Globus pallidus (tissue), 1 donor: ENCODE data around the gene SSC5D.
"Not testable (repeated sequence)": the region's sequence is repeated elsewhere in the genome, so short reads cannot be mapped to it uniquely, and the experiment has no call there.

Experiments
- DNase-seq: peaks from one replicate; pipeline ENCODE4 v3.0.0-alpha.2; 2015; ENCODE audit warnings: low spot score

Gene SSC5D

GRCh38 chr19:55486971-55487923, 989 bp upstream of the SSC5D start:
- DNase-seq: no peak

- DNase-seq: no peak
Observed at GRCh38 chr19:55488986-55489710, 912 bp downstream of the SSC5D start.

GRCh38 chr19:55489711-55490477, 1.7 kb downstream of the SSC5D start:
- no peak for DNase-seq

- no peak for DNase-seq
Observed at GRCh38 chr19:55490478-55491432, 2.5 kb downstream of the SSC5D start.

- no peak for DNase-seq
Observed at GRCh38 chr19:55491546-55492360, 3.5 kb downstream of the SSC5D start.

- no peak for DNase-seq
Observed at GRCh38 chr19:55492362-55492944, 4.2 kb downstream of the SSC5D start.

- no peak for DNase-seq
Observed at GRCh38 chr19:55493052-55493644, 4.9 kb downstream of the SSC5D start.

- DNase-seq: no peak
Observed at GRCh38 chr19:55493645-55494171, 5.5 kb downstream of the SSC5D start.

GRCh38 chr19:55494172-55494761, 6.0 kb downstream of the SSC5D start:
- no peak for DNase-seq

- no peak for DNase-seq
Observed at GRCh38 chr19:55495646-55496349, 7.6 kb downstream of the SSC5D start.

- not testable (repeated sequence) for DNase-seq
Observed at GRCh38 chr19:55496820-55497219, 8.6 kb downstream of the SSC5D start.

GRCh38 chr19:55497763-55498162, 9.5 kb downstream of the SSC5D start:
- no peak for DNase-seq

GRCh38 chr19:55498246-55498840, 10.1 kb downstream of the SSC5D start:
- DNase-seq: no peak

- DNase-seq: no peak
Observed at GRCh38 chr19:55500368-55500952, 12.2 kb downstream of the SSC5D start.

GRCh38 chr19:55502197-55502952, 14.1 kb downstream of the SSC5D start:
- DNase-seq: no peak

- DNase-seq: no peak
Observed at GRCh38 chr19:55503157-55503501, 14.9 kb downstream of the SSC5D start.
